MM.1S (cell line): ENCODE results near the gene EXOC3L4.

Experiments
- DNase-seq: peaks from one replicate; pipeline ENCODE4 v3.0.0-alpha.2; 2015
- H2AFZ ChIP-seq: fragments of 300-600 bp; sonication (generic); 2 replicates; pipeline ENCODE4 v1.6.0; 2016; ENCODE audit warnings: antibody characterized with exemption, low read length
- H3F3A ChIP-seq: fragments of 300-600 bp; sonication (generic); 2 replicates; pipeline ENCODE4 v1.6.1; 2016; ENCODE audit warnings: mild to moderate bottlenecking, antibody characterized with exemption, low read length, moderate library complexity, mixed read lengths; ENCODE audit not compliant: insufficient read depth
- H3K27ac ChIP-seq: fragments of 300-600 bp; sonication (generic); 2 replicates; pipeline ENCODE4 v1.5.1; 2016; ENCODE audit warnings: mild to moderate bottlenecking, low read length
- H3K27me3 ChIP-seq: fragments of 300-600 bp; sonication (generic); replicated peaks from 2 replicates; pipeline ENCODE4 v1.6.0; 2016; ENCODE audit warnings: low read length; ENCODE audit not compliant: insufficient read depth
- H3K36me3 ChIP-seq: fragments of 300-600 bp; sonication (generic); replicated peaks from 2 replicates; pipeline ENCODE4 v1.6.1; 2016; ENCODE audit warnings: mild to moderate bottlenecking, low read length, mixed read lengths; ENCODE audit not compliant: insufficient read depth
- H3K4me1 ChIP-seq: fragments of 300-600 bp; sonication (generic); 2 replicates; pipeline ENCODE4 v1.6.1; 2016; ENCODE audit warnings: low read length, mixed read lengths
- H3K4me2 ChIP-seq: fragments of 300-600 bp; sonication (generic); 2 replicates; pipeline ENCODE4 v1.6.0; 2016; ENCODE audit warnings: low read depth, low read length
- H3K4me3 ChIP-seq: fragments of 300-600 bp; sonication (generic); 2 replicates; pipeline ENCODE4 v1.5.1; 2016; ENCODE audit warnings: low read length, mixed read lengths
- H3K79me2 ChIP-seq: fragments of 300-600 bp; sonication (generic); 2 replicates; pipeline ENCODE4 v1.6.1; 2016; ENCODE audit warnings: mixed run types, low read length, mixed read lengths
- H3K9ac ChIP-seq: fragments of 300-600 bp; sonication (generic); 2 replicates; pipeline ENCODE4 v1.6.1; 2016; ENCODE audit warnings: low read length, mixed read lengths
- H3K9me2 ChIP-seq: fragments of 300-600 bp; sonication (generic); replicated peaks from 2 replicates; pipeline ENCODE4 v1.6.1; 2016; ENCODE audit warnings: mild to moderate bottlenecking, low read length, mixed read lengths; ENCODE audit not compliant: insufficient read depth
- H3K9me3 ChIP-seq: fragments of 300-600 bp; sonication (generic); replicated peaks from 2 replicates; pipeline ENCODE4 v1.6.1; 2016; ENCODE audit warnings: mild to moderate bottlenecking, low read length, mixed read lengths; ENCODE audit not compliant: insufficient read depth
- H4K20me1 ChIP-seq: fragments of 300-600 bp; sonication (generic); 2 replicates; pipeline ENCODE4 v1.6.1; 2016; ENCODE audit warnings: mild to moderate bottlenecking, low read length, moderate library complexity, mixed read lengths; ENCODE audit not compliant: insufficient read depth
- CTCF ChIP-seq: fragments of 300-600 bp; sonication (generic); IDR thresholded peaks from 2 replicates; pipeline ENCODE4 v1.5.1; 2016; ENCODE audit warnings: antibody characterized with exemption, low read length, mixed read lengths
- EZH2 ChIP-seq: fragments of 300-600 bp; sonication (generic); optimal IDR thresholded peaks from 2 replicates; pipeline ENCODE3; 2017; ENCODE audit warnings: low read depth, mild to moderate bottlenecking, antibody characterized with exemption, low read length, mixed read lengths
- EZH2phosphoT487 ChIP-seq: fragments of 300-600 bp; sonication (generic); IDR thresholded peaks from 2 replicates; pipeline ENCODE4 v1.6.1; 2018; ENCODE audit warnings: antibody characterized with exemption, low read length

Gene EXOC3L4

GRCh38 chr14:103121846-103122584 is 27.5 kb downstream of the EXOC3L4 start:
- TF ChIP-seq EZH2phosphoT487 (no peak), EZH2 (no peak), CTCF (no peak)
- no peak overlapping the region for H3K4me3 ChIP-seq
- H3K27ac ChIP-seq: no peak overlapping the region
- H3K79me2 ChIP-seq: no peaks in the 10 kb centered on the region
- no peaks in the 10 kb centered on the region for H4K20me1 ChIP-seq
- H3K9ac ChIP-seq: no peak overlapping the region
- no peak overlapping the region for H2AFZ ChIP-seq
- H3K27me3 ChIP-seq: peaks cover 11% of the 10 kb centered on the region
- no peaks in the 10 kb centered on the region for H3K4me1 ChIP-seq
- no peaks in the 10 kb centered on the region for H3K9me2 ChIP-seq
- no peak for DNase-seq
- no peaks in the 10 kb centered on the region for H3K9me3 ChIP-seq
- H3F3A ChIP-seq: no peaks in the 10 kb centered on the region
- H3K36me3 ChIP-seq: no peaks in the 10 kb centered on the region
- H3K4me2 ChIP-seq: no peak overlapping the region

DNA sequence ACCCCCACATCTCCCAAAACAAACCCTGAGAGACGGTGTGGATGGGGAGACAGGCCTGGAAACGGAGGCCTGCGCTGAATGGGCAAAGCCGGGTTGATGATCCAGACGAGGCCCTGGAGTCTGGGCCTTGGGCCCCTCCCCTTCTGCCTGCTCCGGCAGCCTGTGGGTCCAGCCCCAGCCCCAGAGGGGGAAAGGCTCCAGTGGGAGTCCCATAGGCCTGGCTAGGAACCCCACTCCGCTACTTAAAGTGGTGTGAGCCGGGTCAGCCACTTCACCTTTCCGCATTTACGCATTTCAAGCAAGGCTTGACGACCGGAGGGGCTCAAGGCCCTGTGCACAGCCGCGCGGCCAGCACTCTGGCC is 28.0 kb downstream of the EXOC3L4 start:
- H3K9me2 ChIP-seq: no peaks in the 10 kb centered on the region
- TF ChIP-seq CTCF (no peak), EZH2phosphoT487 (no peak), EZH2 (no peak)
- no peak overlapping the region for H3K27ac ChIP-seq
- no peaks in the 10 kb centered on the region for H3K36me3 ChIP-seq
- H3K4me1 ChIP-seq: no peaks in the 10 kb centered on the region
- H3K9ac ChIP-seq: no peak overlapping the region
- H2AFZ ChIP-seq: no peak overlapping the region
- no peaks in the 10 kb centered on the region for H3K79me2 ChIP-seq
- no peaks in the 10 kb centered on the region for H4K20me1 ChIP-seq
- H3K4me2 ChIP-seq: no peak overlapping the region
- H3F3A ChIP-seq: no peaks in the 10 kb centered on the region
- H3K9me3 ChIP-seq: no peaks in the 10 kb centered on the region
- peaks cover 11% of the 10 kb centered on the region for H3K27me3 ChIP-seq
- H3K4me3 ChIP-seq: no peak overlapping the region
- no peak for DNase-seq

DNA sequence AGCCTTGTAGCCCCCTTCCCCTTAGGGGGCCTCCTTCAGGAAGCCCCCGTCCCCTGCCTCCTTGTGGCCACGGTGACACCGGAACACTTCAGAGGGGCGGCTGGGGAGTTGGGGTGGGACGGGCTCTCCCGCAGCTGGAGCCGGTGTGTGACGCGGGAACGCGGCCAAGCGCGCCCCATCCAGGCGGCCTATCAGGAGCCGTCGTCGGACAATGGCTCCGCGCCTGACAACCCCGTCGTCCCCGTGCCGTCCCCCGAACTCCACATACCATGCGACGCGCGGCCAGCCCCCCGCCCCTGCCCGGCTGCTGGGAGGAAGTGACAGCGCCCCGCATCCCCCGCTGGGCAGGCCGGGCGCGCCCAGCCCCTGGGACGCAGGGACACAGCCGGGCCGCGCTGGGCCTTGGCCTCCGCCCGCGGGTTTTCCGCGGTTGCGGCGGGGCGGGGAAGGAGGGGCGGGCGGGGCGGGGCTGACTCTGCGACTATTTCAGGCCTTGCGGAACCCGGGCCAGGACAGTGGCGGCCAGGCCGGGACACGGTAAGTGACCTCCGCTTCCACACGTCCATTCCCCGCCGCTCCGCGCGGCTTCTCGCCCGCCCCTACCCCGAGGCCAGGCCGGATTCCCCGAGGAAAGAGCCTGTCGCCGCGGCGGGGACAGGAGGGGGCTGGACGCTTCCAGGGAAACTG is 28.6 kb downstream of the EXOC3L4 start, which contains the start of gene TNFAIP2:
Gene TNFAIP2, plus strand, starts transcription at position 515 of the 687 bp plus-strand sequence. CDS start 2,997 bp downstream, outside the sequence.
- H3K9me2 ChIP-seq: no peaks in the 10 kb centered on the region
- H3K4me2 ChIP-seq: no peak within 1 kb of the TSS; the same call in 1 of the 2 replicates
- no peaks in the 10 kb centered on the region for H4K20me1 ChIP-seq
- no peak within 1 kb of the TSS for H3K9ac ChIP-seq
- no peaks in the 10 kb centered on the region for H3K9me3 ChIP-seq
- H3K27me3 ChIP-seq: peaks cover 11% of the 10 kb centered on the region
- H2AFZ ChIP-seq: no peak within 1 kb of the TSS
- no peak within 1 kb of the TSS for H3K4me3 ChIP-seq
- no peak within 1 kb of the TSS for H3K27ac ChIP-seq
- no peaks in the 10 kb centered on the region for H3K4me1 ChIP-seq
- no peak for DNase-seq
- H3F3A ChIP-seq: no peaks in the 10 kb centered on the region
- no peaks in the 10 kb centered on the region for H3K79me2 ChIP-seq
- no peaks in the 10 kb centered on the region for H3K36me3 ChIP-seq
- TF ChIP-seq EZH2phosphoT487 (no peak), EZH2 (no peak), CTCF (no peak)
